ENCODE measurements around the gene DHRS3. TPM values are rescaled to one million over a fixed set of nuclear protein-coding genes. Genes with fewer than 3 reads are reported as not detected.

DHRS3 gene
- total RNA-seq, 1 experiment from 2014 or later: 54.5 TPM

DNA sequence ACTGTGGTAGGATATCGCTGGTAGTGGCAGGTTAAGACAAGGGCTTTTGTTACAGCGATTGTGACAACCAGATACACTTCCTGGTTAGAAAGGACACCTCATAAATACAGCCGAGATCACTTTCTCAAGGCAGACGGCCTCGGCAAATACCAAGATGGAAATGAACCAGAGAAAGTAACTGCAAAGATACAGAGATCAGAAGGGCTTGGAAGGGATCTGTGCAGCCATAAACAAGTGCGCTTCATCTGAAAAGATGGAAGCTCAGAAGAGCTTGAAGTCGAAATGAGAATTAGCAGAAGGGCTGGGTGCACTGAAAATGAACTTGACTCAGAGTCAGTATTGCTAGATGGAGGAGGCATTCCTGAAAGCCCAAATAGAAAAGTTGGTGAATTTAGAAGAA, 7.1 kb downstream of the DHRS3 start:
- H3K14ac ChIP-seq (ENCODE audit: insufficient read depth, low read length): no peak overlapping the region
- Mint-ChIP-seq H3K36me3 (ENCODE audit: insufficient read depth in 1 of 3, low read depth in 3 of 3) (peaks cover 10 to 75% (median 74%) of the 10 kb centered on the region in 3 experiments), H3K4me3 (no peak overlapping the region), H3K9me3 (peaks cover 8 to 10% of the 10 kb centered on the region in 2 experiments; a peak in 4 of 5 replicates), H3K27me3 (ENCODE audit: low read depth) (no peaks in the 10 kb centered on the region), H3K4me1 (peaks cover 58 to 67% of the 10 kb centered on the region in 2 experiments), H3K27ac (no peak overlapping the region)
- H3K27ac ChIP-seq (ENCODE audit: insufficient read length, low read depth, low read length): no peak overlapping the region
- no peak overlapping the region for H4K91ac ChIP-seq (ENCODE audit: insufficient read length, low read depth, low read length)
- no peaks in the 10 kb centered on the region for H3K79me2 ChIP-seq (ENCODE audit: insufficient read depth, low read length)
- no peaks in the 10 kb centered on the region for H4K20me1 ChIP-seq (ENCODE audit: control insufficient read depth, insufficient read depth, insufficient read length)
- H3K18ac ChIP-seq (ENCODE audit: insufficient read length, low read depth, low read length): no peak overlapping the region
- no peak overlapping the region for H2AFZ ChIP-seq (ENCODE audit: low read length)
- H3T11ph ChIP-seq (ENCODE audit: low read length): no peak overlapping the region
- H2AK5ac ChIP-seq (ENCODE audit: insufficient read length, low read length): no peak overlapping the region
- H3K56ac ChIP-seq (ENCODE audit: insufficient read length, low read depth, low read length): no peak overlapping the region
- no CpG with 5 or more reads among the region's 7 CpGs for WGBS (ENCODE audit: extremely low coverage, insufficient read length, low lambda C conversion rate)
- H2BK20ac ChIP-seq (ENCODE audit: low read depth, low read length, poor library complexity, severe bottlenecking): no peak overlapping the region
- no peak overlapping the region for H3K4me2 ChIP-seq (ENCODE audit: insufficient read depth, insufficient read length, low read length)
- H4K8ac ChIP-seq (replicated peaks; ENCODE audit: insufficient read length, low read depth, low read length): no peak overlapping the region
- no peak for DNase-seq
- H3K9ac ChIP-seq (ENCODE audit: extremely low read depth, insufficient read length, low read length): no peak overlapping the region
- no peaks in the 10 kb centered on the region for H3K9me3 ChIP-seq (ENCODE audit: control insufficient read depth, low read depth, low read length)
- no peak overlapping the region for H3K4ac ChIP-seq (ENCODE audit: low read depth, low read length)
- H2BK12ac ChIP-seq (ENCODE audit: insufficient read length, low read depth, low read length): no peak overlapping the region
- TF ChIP-seq, protein P1, sequence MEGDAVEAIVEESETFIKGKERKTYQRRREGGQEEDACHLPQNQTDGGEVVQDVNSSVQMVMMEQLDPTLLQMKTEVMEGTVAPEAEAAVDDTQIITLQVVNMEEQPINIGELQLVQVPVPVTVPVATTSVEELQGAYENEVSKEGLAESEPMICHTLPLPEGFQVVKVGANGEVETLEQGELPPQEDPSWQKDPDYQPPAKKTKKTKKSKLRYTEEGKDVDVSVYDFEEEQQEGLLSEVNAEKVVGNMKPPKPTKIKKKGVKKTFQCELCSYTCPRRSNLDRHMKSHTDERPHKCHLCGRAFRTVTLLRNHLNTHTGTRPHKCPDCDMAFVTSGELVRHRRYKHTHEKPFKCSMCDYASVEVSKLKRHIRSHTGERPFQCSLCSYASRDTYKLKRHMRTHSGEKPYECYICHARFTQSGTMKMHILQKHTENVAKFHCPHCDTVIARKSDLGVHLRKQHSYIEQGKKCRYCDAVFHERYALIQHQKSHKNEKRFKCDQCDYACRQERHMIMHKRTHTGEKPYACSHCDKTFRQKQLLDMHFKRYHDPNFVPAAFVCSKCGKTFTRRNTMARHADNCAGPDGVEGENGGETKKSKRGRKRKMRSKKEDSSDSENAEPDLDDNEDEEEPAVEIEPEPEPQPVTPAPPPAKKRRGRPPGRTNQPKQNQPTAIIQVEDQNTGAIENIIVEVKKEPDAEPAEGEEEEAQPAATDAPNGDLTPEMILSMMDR (conservative IDR thresholded peaks at IDR 0.05): no peak
- no peaks in the 10 kb centered on the region for H3K27me3 ChIP-seq (ENCODE audit: insufficient read depth, low read length)
- H4K5ac ChIP-seq (ENCODE audit: insufficient read length, low read depth, low read length): no peak overlapping the region
- no peaks in the 10 kb centered on the region; the same call in 1 of the 2 replicates for H3K4me1 ChIP-seq (ENCODE audit: insufficient read depth, low read length)
- no peak overlapping the region for H3K23ac ChIP-seq (ENCODE audit: insufficient read length, low read depth, low read length)
- no peak overlapping the region for H2BK15ac ChIP-seq (ENCODE audit: low read depth, low read length)
- H3K79me1 ChIP-seq (ENCODE audit: insufficient read depth, low read depth, low read length, poor library complexity, severe bottlenecking): no peaks in the 10 kb centered on the region
- no peak overlapping the region for H2BK5ac ChIP-seq (ENCODE audit: insufficient read length, low read length)
- H2BK120ac ChIP-seq (ENCODE audit: low read depth, low read length, poor library complexity, severe bottlenecking): no peak overlapping the region
- peaks cover 5% of the 10 kb centered on the region for H3K23me2 ChIP-seq (ENCODE audit: insufficient read length, low read depth, low read length, poor library complexity, severe bottlenecking)

Measured in H9 (cell line).